Transverse colon (tissue), 4 donors: ENCODE measurements around the gene MPZL3. TPM values are rescaled to one million over a fixed set of nuclear protein-coding genes. Genes with fewer than 3 reads are reported as not detected.

Source experiments
- DNase-seq: peaks from one replicate; pipeline ENCODE4 v3.0.0-alpha.2; 2019
- H3K27ac ChIP-seq, 4 donors: fragments of 200-600 bp; sonication (generic); 2 replicates each; pipeline ENCODE4 v1.5.1; 2016 to 2018; ENCODE audit warnings: inconsistent platforms in 4 of 4
- H3K27me3 ChIP-seq: fragments of 200-600 bp; sonication (generic); 2 replicates; pipeline ENCODE4 v1.5.1; 2017; ENCODE audit warnings: inconsistent platforms
- H3K36me3 ChIP-seq, 4 donors: fragments of 200-600 bp; sonication (generic); 2 replicates each; pipeline ENCODE4 v1.5.1; 2017 to 2019; ENCODE audit warnings: inconsistent platforms in 4 of 4
- H3K4me1 ChIP-seq, 4 donors: fragments of 200-600 bp; sonication (generic); 2 replicates each; pipeline ENCODE4 v1.5.1; 2017 to 2020; ENCODE audit warnings: inconsistent platforms in 4 of 4
- H3K4me3 ChIP-seq, 4 donors: fragments of 200-600 bp; sonication (generic); 1 replicate in 1 of 4; 2 replicates in 3 of 4; pipeline versions ENCODE4 v1.5.1 to v1.6.1; 2017 to 2019; ENCODE audit warnings: inconsistent platforms in 4 of 4
- H3K9me3 ChIP-seq, 2 donors: fragments of 200-600 bp; sonication (generic); 2 replicates each; pipeline ENCODE4 v1.5.1; 2017 to 2019; ENCODE audit warnings: inconsistent platforms in 2 of 2
- EP300 ChIP-seq: sonication (generic); formaldehyde crosslinking; IDR thresholded peaks from one replicate; pipeline ENCODE4 v1.6.1; 2017; ENCODE audit warnings: antibody characterized with exemption, low read depth
- POLR2A ChIP-seq: fragments of 450-650 bp; IDR thresholded peaks from one replicate; pipeline ENCODE4 v1.6.1; 2016; ENCODE audit warnings: antibody characterized with exemption, mild to moderate bottlenecking, moderate library complexity
- POLR2AphosphoS5 ChIP-seq, 3 donors: sonication (generic); formaldehyde crosslinking; IDR thresholded peaks; one replicate each; pipeline ENCODE4 v1.6.1; 2016; ENCODE audit warnings: antibody characterized with exemption in 3 of 3
- WGBS, 2 donors: methylation state at CpG; one replicate each; pipeline ENCODE4 v1.1.5; 2018; ENCODE audit warnings: low coverage in 1 of 2; 5-methylcytosine and 5-hydroxymethylcytosine counted together
- in situ Hi-C, 4 donors: fragments of 200-750 bp; cut with MboI; loops; one replicate each; pipeline versions ENCODE4 v1.15.0 to v1.15.1; 2017; ENCODE audit warnings: low sequenced_read_pairs in 3 of 4, low pct_ligation_motif_present in 1 of 4, low pct_unique_long_range_greater_than_20kb in 1 of 4
- intact Hi-C: fragments of 100-400 bp; cut with DNase I; formaldehyde crosslinking; loops from one replicate; pipeline ENCODE4 v1.15.1; 2023; ENCODE audit warnings: low total_unique reads
- total RNA-seq, 4 donors: library from RNA; depleted of rRNA; stranded (reverse); fragments of >200 nt; gene quantifications; one replicate each; pipeline ENCODE4 v1.1.0, GENCODE V29; 2016
- TF ChIP-seq, protein P1 (sequence below), 5 experiments: fragments of 200-600 bp in 3 of 5; fragments of 450-650 bp in 2 of 5; sonication (generic) in 3 of 5; IDR thresholded peaks; 1 replicate in 2 of 5; 2 replicates in 3 of 5; pipeline ENCODE4 v1.5.1; 2016 to 2017; ENCODE audit warnings: antibody characterized with exemption in 5 of 5, inconsistent platforms in 3 of 5, mild to moderate bottlenecking in 2 of 5, moderate library complexity in 1 of 5

Gene MPZL3
- total RNA-seq, 4 donors from 2014 or later = 2.4 to 15.2 (median 8.2) TPM

GRCh38 chr11:118274186-118274585 is 22.0 kb upstream of the MPZL3 start:
- no peaks in the 10 kb centered on the region for H3K9me3 ChIP-seq
- H3K27me3 ChIP-seq = peaks cover 5% of the 10 kb centered on the region
- H3K4me3 ChIP-seq = no peak overlapping the region
- peak overlapping the region; percentile 13 to 61 (median 42) for H3K27ac ChIP-seq
- peaks cover 0 to 24% (median 6%) of the 10 kb centered on the region in 4 donors for H3K4me1 ChIP-seq
- WGBS, 2 donors = 60% methylated on average over 2 of the region's 2 CpGs; no CpG with 5 or more reads in 1 of the 2 donors
- intact Hi-C loops (no loop called here), in situ Hi-C loops (no loop called here)
- no peak for TF ChIP-seq POLR2A
- DNase-seq = no peak
- H3K36me3 ChIP-seq = no peaks in the 10 kb centered on the region

GRCh38 chr11:118272001-118272400 is 19.8 kb upstream of the MPZL3 start:
- H3K27me3 ChIP-seq = peaks cover 5% of the 10 kb centered on the region
- WGBS, 2 donors = 43 to 46% methylated on average over 1 to 2 of the region's 2 CpGs

GRCh38 chr11:118267486-118267885 is 15.3 kb upstream of the MPZL3 start:
- no peaks in the 10 kb centered on the region for H3K36me3 ChIP-seq
- DNase-seq = no peak
- TF ChIP-seq, protein P1, sequence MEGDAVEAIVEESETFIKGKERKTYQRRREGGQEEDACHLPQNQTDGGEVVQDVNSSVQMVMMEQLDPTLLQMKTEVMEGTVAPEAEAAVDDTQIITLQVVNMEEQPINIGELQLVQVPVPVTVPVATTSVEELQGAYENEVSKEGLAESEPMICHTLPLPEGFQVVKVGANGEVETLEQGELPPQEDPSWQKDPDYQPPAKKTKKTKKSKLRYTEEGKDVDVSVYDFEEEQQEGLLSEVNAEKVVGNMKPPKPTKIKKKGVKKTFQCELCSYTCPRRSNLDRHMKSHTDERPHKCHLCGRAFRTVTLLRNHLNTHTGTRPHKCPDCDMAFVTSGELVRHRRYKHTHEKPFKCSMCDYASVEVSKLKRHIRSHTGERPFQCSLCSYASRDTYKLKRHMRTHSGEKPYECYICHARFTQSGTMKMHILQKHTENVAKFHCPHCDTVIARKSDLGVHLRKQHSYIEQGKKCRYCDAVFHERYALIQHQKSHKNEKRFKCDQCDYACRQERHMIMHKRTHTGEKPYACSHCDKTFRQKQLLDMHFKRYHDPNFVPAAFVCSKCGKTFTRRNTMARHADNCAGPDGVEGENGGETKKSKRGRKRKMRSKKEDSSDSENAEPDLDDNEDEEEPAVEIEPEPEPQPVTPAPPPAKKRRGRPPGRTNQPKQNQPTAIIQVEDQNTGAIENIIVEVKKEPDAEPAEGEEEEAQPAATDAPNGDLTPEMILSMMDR (IDR thresholded peaks at IDR 0.05) = no peak
- TF ChIP-seq EP300 = no peak
- no peak for TF ChIP-seq POLR2AphosphoS5 (IDR thresholded peaks at IDR 0.05)
- no peak for TF ChIP-seq POLR2A
- H3K27ac ChIP-seq = no peak overlapping the region
- no peak overlapping the region for H3K4me3 ChIP-seq
- no peaks in the 10 kb centered on the region for H3K9me3 ChIP-seq
- in situ Hi-C loops (no loop called here), intact Hi-C loops (no loop called here)
- H3K4me1 ChIP-seq = peaks cover 0 to 22% (median 11%) of the 10 kb centered on the region in 4 donors
- WGBS, 2 donors = 89% methylated on average over 4 of the region's 4 CpGs; no CpG with 5 or more reads in 1 of the 2 donors
- H3K27me3 ChIP-seq = peaks cover 11% of the 10 kb centered on the region

More at GRCh38 chr11:118272001-118272400, 19.8 kb upstream of the MPZL3 start:
- no peak for DNase-seq
- Histone ChIP-seq H3K4me1 (peaks cover 0 to 24% (median 6%) of the 10 kb centered on the region in 4 donors), H3K27ac (peak overlapping the region in 2 of 4 donors; percentile 16 to 47), H3K9me3 (no peaks in the 10 kb centered on the region), H3K4me3 (no peak overlapping the region), H3K36me3 (no peaks in the 10 kb centered on the region)
- TF ChIP-seq EP300 (no peak), POLR2AphosphoS5 (IDR thresholded peaks at IDR 0.05) (no peak), POLR2A (no peak)
- TF ChIP-seq, protein P1 (IDR thresholded peaks at IDR 0.05) = no peak
- intact Hi-C loops = no loop called here
- in situ Hi-C loops = no loop called here

DNA sequence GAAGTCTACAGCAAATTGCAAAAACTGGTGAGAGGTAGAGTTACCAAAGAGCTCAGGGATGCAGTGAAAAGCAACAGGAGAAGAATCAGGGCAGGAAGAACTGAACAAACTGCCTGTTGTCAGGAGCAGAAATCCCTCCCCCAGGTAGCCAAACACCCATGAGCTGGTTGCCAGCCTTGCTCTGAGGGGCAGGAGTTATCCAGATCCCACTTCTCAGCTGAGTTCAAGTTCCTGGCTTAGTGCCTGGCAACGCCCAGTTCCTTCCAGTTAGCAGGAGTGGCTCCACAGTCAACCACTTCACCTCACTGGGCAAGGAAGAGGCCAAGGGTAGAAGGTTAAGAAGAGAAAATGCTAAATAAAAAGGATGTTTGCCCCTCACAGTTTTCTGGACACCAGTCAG is 13.8 kb upstream of the MPZL3 start:
- intact Hi-C loops (no loop called here), in situ Hi-C loops (no loop called here)
- TF ChIP-seq POLR2AphosphoS5 (IDR thresholded peaks at IDR 0.05) (peak in 1 of 3 donors; percentile 75), EP300 (no peak), POLR2A (peak; percentile 45)
- H3K4me1 ChIP-seq = peaks cover 0 to 26% (median 17%) of the 10 kb centered on the region in 4 donors
- peaks cover 15% of the 10 kb centered on the region for H3K27me3 ChIP-seq
- H3K9me3 ChIP-seq = no peaks in the 10 kb centered on the region
- peak overlapping the region; percentile 78 to 87 (median 83) for H3K27ac ChIP-seq
- WGBS, 2 donors = 32% methylated on average over 1 of the region's 1 CpG; no CpG with 5 or more reads in 1 of the 2 donors
- peak; percentile 83 for DNase-seq
- no peaks in the 10 kb centered on the region for H3K36me3 ChIP-seq
- H3K4me3 ChIP-seq = peak overlapping the region in 1 of 4 donors; percentile 52

- Histone ChIP-seq H3K9me3 (no peaks in the 10 kb centered on the region), H3K27me3 (peaks cover 18% of the 10 kb centered on the region), H3K27ac (peak overlapping the region; percentile 78 to 87 (median 83)), H3K4me3 (peak overlapping the region in 3 of 4 donors; percentile 39 to 52 (median 43)), H3K4me1 (peaks cover 0 to 26% (median 20%) of the 10 kb centered on the region in 4 donors), H3K36me3 (no peaks in the 10 kb centered on the region)
- WGBS, 2 donors = 50 to 51% methylated on average over 10 to 13 of the region's 13 CpGs
- in situ Hi-C loops = no loop called here
- DNase-seq = no peak
- TF ChIP-seq POLR2AphosphoS5 (IDR thresholded peaks at IDR 0.05) = peak in 2 of 3 donors; percentile 3 to 81
- TF ChIP-seq EP300 = no peak
- intact Hi-C loops = no loop called here
Measured at GRCh38 chr11:118264569-118265465, 12.7 kb upstream of the MPZL3 start.
